GM21447 (cell line): ENCODE results near the gene ERBB4.
A peak's percentile ranks its signal among the peaks of the same experiment; 100 is the strongest.
"Not testable (repeated sequence)": the region's sequence is repeated elsewhere in the genome, so short reads cannot be mapped to it uniquely, and the experiment has no call there.

Experiments used
- ATAC-seq: cut with Tn5 transposase; IDR thresholded peaks from one replicate; pipeline ENCODE4 v1.9.1; 2021; ENCODE audit not compliant: unreplicated experiment

The ERBB4 gene

DNA sequence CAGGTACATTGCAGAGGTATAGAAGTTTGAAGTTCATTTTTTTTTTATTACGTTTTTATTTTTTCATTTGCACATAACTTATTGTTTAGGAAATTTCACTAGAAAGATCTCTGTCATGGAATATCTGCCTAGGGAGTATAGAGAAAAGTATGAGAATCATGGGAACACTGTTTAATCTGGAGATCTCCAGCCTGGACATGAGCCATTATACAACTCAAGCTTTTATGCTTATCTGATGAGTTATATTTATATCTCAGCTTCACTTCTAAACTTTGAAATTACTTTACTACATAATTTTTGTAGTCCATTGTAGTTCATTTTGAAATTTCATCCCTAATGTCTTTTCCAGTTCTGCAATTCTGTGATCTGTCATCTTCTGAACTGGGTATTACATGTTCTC is 515.6 kb downstream of the ERBB4 start:
- ATAC-seq: no peak

DNA sequence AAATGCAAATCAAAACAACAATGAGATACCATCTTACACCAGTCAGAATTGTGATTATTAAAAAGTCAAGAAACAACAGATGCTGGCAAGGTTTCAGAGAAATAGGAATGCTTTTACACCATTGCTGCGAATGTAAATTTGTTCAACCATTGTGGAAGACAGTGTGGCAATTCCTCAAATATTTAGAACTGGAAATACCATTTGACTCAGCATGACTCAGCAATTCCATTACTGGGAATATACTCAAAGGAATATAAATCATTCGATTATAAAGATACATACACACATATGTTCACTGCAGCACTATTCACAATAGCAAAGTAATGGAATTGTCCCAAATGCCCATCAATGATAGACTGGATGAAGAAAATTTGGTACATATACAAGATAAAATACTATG is 516.7 kb downstream of the ERBB4 start:
- no peak for ATAC-seq

DNA sequence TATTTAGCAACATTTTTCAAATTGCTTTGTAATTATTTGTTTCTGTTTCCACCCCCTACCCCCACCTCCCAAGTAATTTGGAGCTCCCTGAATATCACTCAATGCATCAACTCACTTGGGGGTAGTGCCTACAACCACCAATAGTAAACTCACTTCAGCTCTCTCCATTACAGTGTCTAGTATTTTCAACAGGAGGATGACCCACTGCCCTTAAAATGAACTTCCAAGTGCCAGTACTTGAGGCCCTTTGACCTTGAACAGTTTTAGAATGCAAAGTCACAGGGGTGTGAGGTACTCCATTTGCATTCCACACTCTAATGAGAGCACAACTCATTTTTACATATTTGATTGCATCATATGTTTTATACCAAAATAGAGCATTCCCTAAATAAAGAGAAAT is 523.0 kb downstream of the ERBB4 start:
- ATAC-seq: no peak

DNA sequence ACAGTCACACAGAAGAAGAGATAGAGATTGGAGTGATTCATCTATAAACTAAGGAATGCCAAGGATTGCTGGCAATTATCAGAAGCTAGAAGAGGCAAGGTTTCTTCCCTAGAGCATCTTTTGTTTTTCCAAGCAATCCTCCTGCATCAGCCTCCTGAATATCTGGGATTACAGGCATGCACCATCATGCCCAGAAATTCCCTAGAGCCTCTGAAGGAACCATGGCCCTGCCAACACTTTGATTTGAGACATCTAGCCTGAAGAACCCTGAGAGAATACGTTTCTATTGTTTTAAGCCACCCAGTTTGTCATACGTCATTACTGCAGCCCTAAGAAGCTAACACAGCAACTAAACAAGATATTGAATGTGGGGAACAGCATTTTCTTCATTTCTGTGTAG is 525.0 kb downstream of the ERBB4 start:
- no peak for ATAC-seq

DNA sequence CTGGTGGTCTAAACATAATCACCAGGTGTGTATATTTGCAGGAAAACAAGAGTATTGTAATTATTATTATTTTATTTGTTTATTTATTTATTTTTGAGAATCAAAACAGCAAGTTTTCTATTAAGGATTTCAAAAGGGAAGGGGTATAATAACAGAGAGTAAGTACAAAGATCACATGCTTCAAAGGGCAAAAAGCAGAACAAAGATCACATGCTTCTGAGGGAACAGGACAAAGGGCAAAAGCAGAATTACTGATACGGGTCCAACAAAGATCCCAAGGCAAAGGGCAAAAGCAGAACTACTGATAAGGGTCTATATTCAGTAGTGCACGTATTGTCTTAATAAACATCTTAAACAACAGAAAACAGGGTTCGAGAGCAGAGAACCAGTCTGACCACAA is 528.3 kb downstream of the ERBB4 start:
- ATAC-seq: not testable (repeated sequence)

DNA sequence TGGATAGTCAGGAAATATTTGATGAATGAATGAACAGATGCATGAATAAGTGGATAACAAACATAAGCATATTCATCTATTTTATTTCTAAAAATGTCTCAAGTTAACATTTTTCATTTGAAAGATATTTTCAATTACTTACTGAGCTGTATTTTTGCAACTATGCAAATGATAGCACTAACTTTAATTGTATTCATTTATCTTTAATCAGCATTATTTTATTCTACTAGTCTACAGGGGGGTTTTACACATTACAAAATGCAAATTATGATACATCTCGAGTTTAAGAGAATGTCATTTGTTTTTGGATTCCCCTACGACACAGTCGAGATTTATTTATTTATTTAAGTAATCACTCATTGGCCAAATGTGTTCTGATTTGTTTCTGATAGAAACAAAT is 530.6 kb downstream of the ERBB4 start:
- no peak for ATAC-seq

DNA sequence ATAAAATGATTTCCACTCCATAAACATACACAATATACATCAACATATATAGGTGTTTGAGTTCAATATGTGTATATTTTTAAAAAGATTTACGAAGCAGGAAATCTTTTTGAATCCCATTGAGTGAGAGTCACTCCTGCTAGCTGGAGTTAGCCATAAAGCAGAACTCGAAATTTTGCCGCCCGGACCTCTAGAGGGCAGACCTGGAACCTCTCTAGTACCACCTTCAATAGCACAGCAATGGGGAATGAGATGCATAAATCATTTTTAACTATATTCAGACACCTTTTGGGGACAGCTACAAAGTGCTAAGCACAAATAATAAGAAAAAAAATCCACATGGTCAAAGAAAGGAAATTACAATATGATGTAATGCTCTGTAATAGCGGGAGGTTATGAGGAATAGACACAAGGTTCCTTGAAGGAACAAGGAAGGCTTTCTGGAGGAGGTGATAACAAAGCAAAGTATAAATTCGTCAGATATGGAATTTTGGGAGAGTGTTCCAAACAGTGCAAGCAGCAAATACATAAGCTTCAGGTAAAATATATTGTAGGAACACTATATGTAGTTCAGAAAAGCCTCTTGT is 533.4 kb downstream of the ERBB4 start:
- ATAC-seq: no peak

DNA sequence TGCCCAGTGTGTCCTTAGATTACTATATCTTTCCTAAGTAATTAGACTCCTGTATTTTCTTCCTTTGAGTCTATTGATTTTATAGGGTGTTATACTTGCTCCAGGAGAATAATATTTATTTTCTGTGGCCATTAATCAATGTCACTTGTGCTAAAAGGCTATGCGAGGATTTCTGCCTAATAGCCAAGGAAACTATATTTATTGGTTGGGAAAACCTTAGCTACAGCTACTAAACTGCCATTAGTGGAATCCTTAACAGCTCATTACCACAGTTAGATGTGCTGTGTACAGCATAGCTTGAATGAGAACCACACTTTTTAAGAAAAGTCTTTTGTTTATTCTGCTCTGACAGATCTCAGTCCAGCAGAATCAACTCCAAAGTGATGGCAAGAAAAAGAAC is 537.3 kb downstream of the ERBB4 start:
- ATAC-seq: no peak

DNA sequence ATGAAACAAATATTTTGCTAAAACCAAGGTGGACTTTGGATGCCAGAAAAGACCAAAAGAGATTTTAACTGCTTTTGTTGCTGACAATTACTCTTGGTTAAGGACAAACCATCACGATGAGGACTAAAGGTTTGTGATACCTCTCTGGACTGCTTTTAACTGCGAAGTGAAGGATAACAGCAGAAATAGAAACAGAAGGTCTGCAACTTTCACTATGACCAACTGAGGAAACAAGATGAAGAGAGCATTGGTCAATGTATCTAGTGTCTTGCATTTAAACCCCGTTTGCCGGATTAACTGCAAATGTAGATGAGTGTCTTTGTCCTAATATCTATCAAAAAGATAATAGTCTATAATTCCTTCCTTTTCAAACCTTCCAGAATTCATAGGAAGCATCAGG is 541.7 kb downstream of the ERBB4 start:
- no peak for ATAC-seq

DNA sequence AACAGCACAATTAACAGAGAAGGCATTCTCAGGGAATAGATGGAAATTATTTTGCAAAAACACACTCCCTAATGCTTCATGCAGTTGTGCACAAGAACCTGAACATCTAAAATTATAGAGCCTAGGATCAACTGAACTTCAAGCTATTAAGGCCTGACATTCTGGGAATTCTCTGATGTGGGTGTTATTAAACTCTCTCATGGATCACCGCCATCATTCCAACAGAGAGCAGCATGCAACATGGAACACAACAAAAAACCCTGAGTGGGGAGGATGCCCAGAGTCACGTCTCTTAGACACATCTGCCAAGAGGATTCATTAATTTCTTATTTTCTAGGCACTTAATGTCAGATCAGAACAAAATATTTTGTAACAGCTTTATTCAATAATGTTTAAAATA is 543.8 kb downstream of the ERBB4 start:
- ATAC-seq: no peak

DNA sequence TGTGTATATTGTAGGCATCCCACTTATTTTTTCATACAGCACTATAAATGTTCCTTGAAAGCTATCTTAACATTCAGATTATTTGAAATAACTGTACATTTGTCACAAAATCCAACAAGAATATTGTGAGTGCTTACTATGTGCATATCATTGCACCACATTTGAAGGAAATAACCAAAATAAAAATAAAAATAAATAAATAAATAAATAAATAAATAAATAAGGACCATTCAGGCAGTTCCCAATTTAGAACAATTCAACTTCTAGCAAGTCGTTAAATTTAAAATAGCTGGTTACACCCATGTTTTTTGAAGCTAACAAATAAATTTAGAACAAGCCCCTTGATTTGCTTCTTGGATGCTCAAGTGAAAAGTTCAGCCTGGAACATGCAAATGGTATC is 548.3 kb downstream of the ERBB4 start:
- no peak for ATAC-seq

DNA sequence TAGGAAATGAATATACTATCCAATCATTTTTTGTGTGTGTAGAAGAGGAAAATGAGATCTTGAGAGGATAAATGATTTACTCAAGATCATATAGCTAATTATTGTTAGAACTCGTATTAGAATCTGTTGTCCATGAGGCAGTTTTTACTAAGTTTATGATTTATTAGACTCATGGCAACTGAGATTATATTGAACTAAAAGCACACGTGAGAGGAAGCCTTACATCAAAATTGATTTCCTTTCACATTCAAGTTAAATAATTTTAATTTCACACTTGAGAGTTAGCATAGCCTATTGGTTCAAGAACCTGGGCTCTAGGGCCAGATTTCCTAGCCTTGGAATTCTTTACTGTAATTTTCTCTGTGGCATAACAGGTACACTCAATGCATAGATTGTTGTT is 552.3 kb downstream of the ERBB4 start:
- ATAC-seq: no peak

DNA sequence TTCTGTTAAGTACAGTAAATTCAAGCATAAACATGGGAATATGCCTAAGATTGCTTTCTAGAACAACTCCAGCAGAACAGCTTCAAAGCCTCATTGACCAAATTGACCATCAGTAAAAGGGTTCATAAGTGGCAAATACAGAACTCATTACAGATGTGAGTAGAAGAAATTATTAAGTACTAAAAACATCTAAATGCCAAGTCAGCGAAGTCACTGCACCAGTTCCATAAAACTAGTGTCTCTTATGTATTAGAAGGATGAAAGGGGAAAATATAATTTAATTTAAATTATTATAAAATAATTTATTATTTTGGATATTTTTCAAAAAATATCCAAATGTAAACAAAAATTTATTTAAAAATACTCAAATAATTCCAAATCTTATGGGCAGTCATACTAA is 553.2 kb downstream of the ERBB4 start:
- no peak for ATAC-seq

DNA sequence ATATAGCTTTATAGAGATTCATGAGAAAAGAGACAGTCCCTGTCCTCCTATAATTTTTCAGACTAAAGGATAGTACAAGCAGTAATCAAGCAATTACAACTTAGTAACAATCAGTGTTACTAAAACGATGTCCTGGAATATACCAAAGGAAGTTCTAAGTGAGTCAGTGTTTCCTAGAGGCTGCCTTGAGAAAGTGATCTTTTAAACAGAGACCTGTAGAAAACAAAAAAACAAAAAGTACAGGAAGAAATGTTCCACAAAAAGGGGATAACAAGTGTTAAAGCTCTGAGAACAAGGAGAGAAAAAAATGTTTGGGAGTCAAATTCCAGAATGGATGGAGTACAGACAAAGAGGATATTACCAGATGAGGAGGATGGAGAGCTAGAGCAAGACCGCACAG is 556.4 kb downstream of the ERBB4 start:
- ATAC-seq: no peak

DNA sequence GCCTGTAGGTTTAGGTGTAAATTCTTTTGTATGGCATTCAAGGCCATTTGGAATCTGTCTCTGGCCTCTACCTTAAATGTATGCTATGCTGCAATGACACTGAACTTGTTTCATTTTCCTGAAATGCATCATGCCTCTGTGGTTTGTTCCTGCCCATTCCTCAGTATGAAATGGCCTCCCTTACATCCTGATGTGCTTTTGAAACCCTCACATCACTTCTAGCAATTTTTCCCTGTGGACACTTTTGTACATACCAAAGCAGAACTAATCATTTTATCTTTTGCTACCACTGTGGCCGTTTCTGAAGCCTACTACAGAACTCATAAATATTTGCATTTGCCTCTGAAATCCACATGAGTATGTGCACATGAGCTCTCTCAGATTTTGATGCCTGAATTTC is 557.2 kb downstream of the ERBB4 start:
- no peak for ATAC-seq

DNA sequence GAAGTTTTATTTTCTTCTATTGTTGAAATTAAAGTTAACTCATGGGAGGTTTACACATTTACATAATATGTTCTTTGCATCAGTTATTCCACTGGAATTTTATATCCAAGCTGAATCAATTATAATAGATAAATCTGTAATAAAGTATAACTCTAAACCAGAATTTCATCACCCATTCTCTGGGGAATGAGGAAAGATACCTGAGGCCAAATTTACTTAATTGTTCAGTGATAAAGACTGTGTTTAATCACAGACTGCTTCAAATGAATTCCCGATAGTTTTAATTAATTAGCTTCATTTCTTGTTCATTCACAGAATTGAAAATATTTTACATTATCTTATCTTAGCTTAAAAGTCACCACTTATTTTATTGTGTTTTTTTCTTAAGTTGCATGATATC is 562.5 kb downstream of the ERBB4 start:
- no peak for ATAC-seq

DNA sequence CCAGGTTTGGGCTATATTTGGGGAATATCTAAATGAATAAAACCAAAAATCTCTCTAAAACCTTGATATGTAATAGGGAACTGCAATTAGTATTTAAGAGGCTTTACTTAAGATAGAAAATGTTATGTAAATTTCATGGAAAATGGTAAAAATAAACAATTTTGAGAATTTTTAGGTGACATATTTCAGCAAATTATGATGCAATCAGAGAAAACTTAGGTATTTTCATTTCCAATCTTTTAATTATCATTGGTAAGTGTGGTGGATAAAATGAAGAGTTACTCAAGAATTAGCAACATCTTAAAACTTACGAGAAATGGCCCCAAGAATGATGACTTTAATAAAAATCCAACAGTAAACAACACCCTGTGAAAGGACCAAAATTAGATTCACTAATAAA is 571.4 kb downstream of the ERBB4 start:
- no peak for ATAC-seq

DNA sequence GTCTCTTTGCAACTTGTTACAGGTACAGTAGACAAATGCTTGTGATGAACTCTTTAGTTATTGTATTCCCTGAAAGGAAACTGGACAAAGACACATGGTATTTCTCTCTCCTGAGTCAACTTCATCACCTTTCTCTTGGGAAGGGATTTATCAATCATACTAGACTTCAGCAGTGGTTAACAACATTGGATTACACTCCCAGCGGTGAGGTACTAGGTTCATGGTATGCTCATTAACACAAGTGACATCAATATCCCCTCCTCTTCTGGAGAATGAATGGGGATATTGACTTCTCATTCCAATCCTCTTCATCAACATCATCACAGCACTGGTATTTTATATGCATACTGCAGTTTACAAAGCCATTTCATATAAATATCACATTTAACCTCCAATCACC is 574.6 kb downstream of the ERBB4 start:
- ATAC-seq: no peak

DNA sequence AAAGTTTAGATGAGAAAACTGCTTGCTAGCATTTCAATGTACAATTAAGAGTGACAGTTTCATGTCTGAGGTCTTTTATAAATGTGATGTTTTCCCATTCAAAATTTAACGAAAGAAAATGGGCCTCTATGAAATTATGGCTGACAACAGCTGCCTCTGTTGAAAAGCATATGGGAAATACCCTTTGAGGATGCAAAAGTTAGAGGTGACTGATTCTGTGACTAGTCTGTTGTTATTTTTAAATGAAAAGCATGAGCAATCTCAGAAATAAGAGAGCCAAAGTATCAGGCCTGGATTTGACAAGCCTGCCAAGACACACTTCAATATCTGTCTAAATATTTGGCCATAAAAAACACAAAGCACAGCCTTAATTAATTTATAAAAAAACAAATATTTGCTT is 580.8 kb downstream of the ERBB4 start:
- peak; percentile 89 for ATAC-seq

DNA sequence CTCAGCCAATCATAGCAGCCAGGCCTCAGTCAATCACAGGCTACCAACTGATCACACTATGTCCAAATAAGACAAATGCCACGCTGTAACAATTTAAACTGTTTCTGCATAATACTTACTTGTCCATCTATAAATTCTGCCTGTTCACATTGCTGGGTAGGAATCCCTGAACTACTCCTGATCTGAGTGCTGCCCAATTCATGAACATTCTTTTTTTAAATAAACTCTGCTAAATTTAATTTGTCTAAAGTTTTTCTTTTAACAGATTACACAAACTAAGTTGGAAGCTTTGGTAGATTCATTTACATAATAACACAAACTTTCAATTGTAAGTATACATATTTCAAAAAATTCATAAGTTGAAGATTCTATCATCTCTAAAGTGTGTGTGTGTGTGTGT is 583.0 kb downstream of the ERBB4 start:
- no peak for ATAC-seq

DNA sequence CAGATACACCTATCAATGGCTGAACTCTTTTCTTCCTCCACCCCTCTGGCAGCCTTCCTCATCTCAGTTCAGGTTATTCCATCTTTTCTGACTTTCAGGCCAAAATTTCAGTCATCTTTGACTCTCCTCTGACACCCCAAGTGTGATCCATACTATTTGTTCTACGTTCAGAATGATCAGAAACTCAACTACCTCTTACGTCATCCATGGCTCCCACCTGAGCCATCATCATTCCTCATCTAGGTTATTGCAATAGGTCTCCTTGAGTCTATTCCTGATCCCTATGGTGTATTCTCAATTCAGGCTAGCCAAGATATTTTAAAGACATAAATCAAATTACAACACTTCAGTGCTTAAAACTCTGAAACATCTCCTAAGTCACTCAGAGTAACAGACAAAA is 589.7 kb downstream of the ERBB4 start:
- ATAC-seq: no peak

DNA sequence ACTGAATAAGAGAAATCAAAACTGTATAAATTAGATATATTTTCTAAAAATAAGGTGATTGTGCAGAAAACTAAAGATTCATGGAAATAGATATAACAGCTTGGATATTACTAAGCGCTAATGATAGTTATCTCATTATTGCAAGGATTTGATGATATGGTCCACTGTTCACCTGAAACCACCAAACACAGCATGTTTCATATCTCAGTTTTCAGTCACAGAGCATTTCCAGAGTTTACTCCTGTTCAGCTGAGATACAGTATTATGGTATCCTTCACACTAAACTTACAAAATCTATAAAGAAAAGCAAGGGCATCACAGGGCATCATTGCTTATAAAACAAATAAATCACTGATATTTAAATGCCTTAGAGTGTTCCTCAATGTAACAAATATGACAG is 591.6 kb downstream of the ERBB4 start:
- no peak for ATAC-seq

DNA sequence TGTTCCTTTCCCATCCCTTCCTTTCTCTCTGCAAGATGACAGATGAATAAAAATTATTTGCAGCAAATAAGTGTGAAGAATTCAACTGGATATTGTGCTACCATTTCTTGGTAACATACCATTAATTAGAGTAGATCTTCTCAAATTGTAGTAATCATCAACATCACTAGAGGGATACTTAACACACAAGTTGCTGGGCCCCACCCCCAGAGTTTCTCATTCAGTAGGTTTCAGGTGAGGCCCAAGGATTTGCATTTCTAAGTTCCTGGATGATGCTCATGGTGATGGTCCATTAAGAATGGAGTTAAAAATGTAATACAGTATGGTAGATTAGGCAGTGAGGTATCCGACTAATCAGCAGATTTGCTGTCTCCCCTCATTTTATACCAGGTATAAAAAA is 594.0 kb downstream of the ERBB4 start:
- ATAC-seq: peak; percentile 68

DNA sequence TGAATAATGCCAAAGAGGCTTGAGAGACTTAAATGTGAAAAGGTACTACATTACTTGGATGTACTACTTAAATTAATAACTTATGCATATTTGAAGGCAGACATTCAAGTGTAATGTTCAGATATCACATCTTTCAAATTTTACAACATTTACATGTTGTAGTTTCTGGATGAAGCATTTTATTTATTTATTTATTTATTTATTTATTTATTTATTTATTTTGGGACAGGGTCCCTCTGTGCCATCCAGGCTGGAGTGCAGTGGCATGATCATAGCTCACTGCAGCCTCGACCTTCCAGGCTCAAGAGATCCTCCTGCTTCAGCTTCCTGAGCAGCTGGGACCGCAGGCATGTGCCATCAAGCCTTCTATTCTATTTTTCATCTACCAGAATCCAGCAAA is 596.4 kb downstream of the ERBB4 start:
- ATAC-seq: no peak
